HG03039 (cell line): ENCODE data around the gene NSG1.

Experiments used
- ATAC-seq: cut with Tn5 transposase; IDR thresholded peaks from one replicate; pipeline ENCODE4 v1.9.1; 2021; ENCODE audit warnings: mild to moderate bottlenecking, moderate library complexity; ENCODE audit not compliant: unreplicated experiment

Gene NSG1

GRCh38 chr4:4428966-4429875 lies 42.3 kb downstream of the NSG1 start:
- ATAC-seq: no peak

GRCh38 chr4:4430492-4431195 lies 43.7 kb downstream of the NSG1 start:
- no peak for ATAC-seq

- no peak for ATAC-seq
Observed at GRCh38 chr4:4432341-4433125, 45.6 kb downstream of the NSG1 start.

- ATAC-seq: no peak
Observed at GRCh38 chr4:4433941-4434340, 47.0 kb downstream of the NSG1 start.

- no peak for ATAC-seq
Observed at GRCh38 chr4:4436244-4436823, 49.4 kb downstream of the NSG1 start.

- no peak for ATAC-seq
Observed at GRCh38 chr4:4437798-4438470, 51.0 kb downstream of the NSG1 start.

GRCh38 chr4:4438891-4439290 lies 52.0 kb downstream of the NSG1 start:
- ATAC-seq: no peak

- ATAC-seq: no peak
Observed at GRCh38 chr4:4439782-4440181, 52.9 kb downstream of the NSG1 start.

GRCh38 chr4:4440333-4441061 lies 53.6 kb downstream of the NSG1 start:
- ATAC-seq: no peak

- ATAC-seq: no peak
Observed at GRCh38 chr4:4443821-4444220, 56.9 kb downstream of the NSG1 start.

- ATAC-seq: no peak
Observed at GRCh38 chr4:4446434-4446833, 59.5 kb downstream of the NSG1 start.

- ATAC-seq: peak; percentile 49
Observed at GRCh38 chr4:4455210-4455865, 68.4 kb downstream of the NSG1 start.

- ATAC-seq: no peak
Observed at GRCh38 chr4:4456351-4456750, 69.4 kb downstream of the NSG1 start.

- ATAC-seq: no peak
Observed at GRCh38 chr4:4456816-4457578, 70.1 kb downstream of the NSG1 start.

GRCh38 chr4:4457803-4458553 lies 71.1 kb downstream of the NSG1 start:
- no peak for ATAC-seq

- ATAC-seq: no peak
Observed at GRCh38 chr4:4459181-4459580, 72.3 kb downstream of the NSG1 start.

GRCh38 chr4:4460759-4461158 lies 73.9 kb downstream of the NSG1 start:
- no peak for ATAC-seq

- ATAC-seq: no peak
Observed at GRCh38 chr4:4461178-4461577, 74.3 kb downstream of the NSG1 start.
